IPS DF 6.9 (cell line): ENCODE data around the gene XPR1.

Source experiments
- DNase-seq: peaks from one replicate; pipeline ENCODE4 v3.0.0-alpha.2; 2013; ENCODE audit warnings: low read depth, low spot score
- H3K27ac ChIP-seq: one replicate; pipeline ENCODE4 v1.5.1; 2013; ENCODE audit warnings: low read length, control low read depth
- H3K27me3 ChIP-seq: 2 replicates; pipeline ENCODE4 v1.6.1; 2013; ENCODE audit warnings: mild to moderate bottlenecking, low read length; ENCODE audit not compliant: control insufficient read depth, insufficient read depth
- H3K36me3 ChIP-seq: 2 replicates; pipeline ENCODE4 v1.6.1; 2013; ENCODE audit warnings: low read length; ENCODE audit not compliant: control insufficient read depth, insufficient read depth
- H3K4me1 ChIP-seq: 2 replicates; pipeline ENCODE4 v1.6.1; 2013; ENCODE audit warnings: low read length; ENCODE audit not compliant: control insufficient read depth, insufficient read depth
- H3K4me3 ChIP-seq: 2 replicates; pipeline ENCODE4 v1.5.1; 2013; ENCODE audit warnings: mild to moderate bottlenecking, low read length
- H3K9me3 ChIP-seq: 2 replicates; pipeline ENCODE4 v1.6.1; 2013; ENCODE audit warnings: low read length, inconsistent platforms; ENCODE audit not compliant: control insufficient read depth, insufficient read depth
- WGBS: extraction: QIAGEN DNeasy Blood & Tissue Kit; methylation state at CpG from one replicate; pipeline ENCODE4 v1.1.7; 2013; ENCODE audit warnings: mixed read lengths, missing lambda C conversion rate; ENCODE audit not compliant: insufficient read length, insufficient coverage; 5-methylcytosine and 5-hydroxymethylcytosine counted together

The XPR1 gene

GRCh38 chr1:180888870-180889269 is 257.0 kb downstream of the XPR1 start:
- WGBS = no CpG with 5 or more reads among the region's 1 CpG
- Histone ChIP-seq H3K36me3 (no peaks in the 10 kb centered on the region), H3K9me3 (no peaks in the 10 kb centered on the region), H3K4me1 (no peaks in the 10 kb centered on the region), H3K27ac (no peak overlapping the region), H3K4me3 (no peak overlapping the region), H3K27me3 (no peaks in the 10 kb centered on the region)
- DNase-seq = no peak

GRCh38 chr1:180889325-180889724 is 257.5 kb downstream of the XPR1 start:
- H3K4me1 ChIP-seq = no peaks in the 10 kb centered on the region
- WGBS = no CpG with 5 or more reads among the region's 2 CpGs
- H3K36me3 ChIP-seq = no peaks in the 10 kb centered on the region
- no peak overlapping the region for H3K4me3 ChIP-seq
- H3K27ac ChIP-seq = no peak overlapping the region
- no peaks in the 10 kb centered on the region for H3K9me3 ChIP-seq
- no peaks in the 10 kb centered on the region for H3K27me3 ChIP-seq
- DNase-seq = no peak

GRCh38 chr1:180892272-180892671 is 260.4 kb downstream of the XPR1 start:
- no CpG with 5 or more reads among the region's 5 CpGs for WGBS
- Histone ChIP-seq H3K4me3 (no peak overlapping the region), H3K27me3 (no peaks in the 10 kb centered on the region), H3K9me3 (no peaks in the 10 kb centered on the region), H3K4me1 (no peaks in the 10 kb centered on the region), H3K36me3 (no peaks in the 10 kb centered on the region), H3K27ac (no peak overlapping the region)
- DNase-seq = no peak

GRCh38 chr1:180892675-180893074 is 260.9 kb downstream of the XPR1 start:
- no peaks in the 10 kb centered on the region for H3K9me3 ChIP-seq
- H3K36me3 ChIP-seq = no peaks in the 10 kb centered on the region
- H3K4me1 ChIP-seq = no peaks in the 10 kb centered on the region
- no peaks in the 10 kb centered on the region for H3K27me3 ChIP-seq
- no peak overlapping the region for H3K27ac ChIP-seq
- no peak overlapping the region for H3K4me3 ChIP-seq
- DNase-seq = no peak
- WGBS = no CpG with 5 or more reads among the region's 2 CpGs

GRCh38 chr1:180893614-180894013 is 261.8 kb downstream of the XPR1 start:
- DNase-seq = no peak
- Histone ChIP-seq H3K36me3 (no peaks in the 10 kb centered on the region), H3K27ac (no peak overlapping the region), H3K9me3 (no peaks in the 10 kb centered on the region), H3K4me3 (no peak overlapping the region), H3K27me3 (no peaks in the 10 kb centered on the region), H3K4me1 (no peaks in the 10 kb centered on the region)
- no CpG with 5 or more reads among the region's 3 CpGs for WGBS

GRCh38 chr1:180896161-180896560 is 264.3 kb downstream of the XPR1 start:
- no peak for DNase-seq
- no CpG with 5 or more reads among the region's 3 CpGs for WGBS
- Histone ChIP-seq H3K27me3 (no peaks in the 10 kb centered on the region), H3K4me3 (no peak overlapping the region), H3K4me1 (peaks cover 3% of the 10 kb centered on the region; the same call in 1 of the 2 replicates), H3K27ac (no peak overlapping the region), H3K36me3 (no peaks in the 10 kb centered on the region), H3K9me3 (no peaks in the 10 kb centered on the region)

- DNase-seq = no peak
- Histone ChIP-seq H3K36me3 (no peaks in the 10 kb centered on the region), H3K4me1 (peaks cover 3% of the 10 kb centered on the region; the same call in 1 of the 2 replicates), H3K4me3 (no peak overlapping the region), H3K9me3 (no peaks in the 10 kb centered on the region), H3K27ac (no peak overlapping the region), H3K27me3 (no peaks in the 10 kb centered on the region)
- WGBS = no CpG with 5 or more reads among the region's 5 CpGs
Measured at GRCh38 chr1:180898441-180899219, 266.8 kb downstream of the XPR1 start.

GRCh38 chr1:180899262-180899661 is 267.4 kb downstream of the XPR1 start:
- no peak for DNase-seq
- no peaks in the 10 kb centered on the region for H3K36me3 ChIP-seq
- no peak overlapping the region for H3K27ac ChIP-seq
- no CpG with 5 or more reads among the region's 7 CpGs for WGBS
- H3K4me1 ChIP-seq = peaks cover 3% of the 10 kb centered on the region; the same call in 1 of the 2 replicates
- H3K9me3 ChIP-seq = no peaks in the 10 kb centered on the region
- H3K27me3 ChIP-seq = no peaks in the 10 kb centered on the region
- H3K4me3 ChIP-seq = no peak overlapping the region

GRCh38 chr1:180901076-180901990 is 269.5 kb downstream of the XPR1 start:
- no peak overlapping the region for H3K4me3 ChIP-seq
- H3K27ac ChIP-seq = no peak overlapping the region
- no CpG with 5 or more reads among the region's 13 CpGs for WGBS
- no peaks in the 10 kb centered on the region for H3K9me3 ChIP-seq
- DNase-seq = no peak
- H3K4me1 ChIP-seq = peaks cover 3% of the 10 kb centered on the region; the same call in 1 of the 2 replicates
- no peaks in the 10 kb centered on the region for H3K27me3 ChIP-seq
- no peaks in the 10 kb centered on the region for H3K36me3 ChIP-seq

- Histone ChIP-seq H3K4me1 (peaks cover 3% of the 10 kb centered on the region; the same call in 1 of the 2 replicates), H3K27me3 (no peaks in the 10 kb centered on the region), H3K9me3 (no peaks in the 10 kb centered on the region), H3K36me3 (no peaks in the 10 kb centered on the region), H3K27ac (no peak overlapping the region), H3K4me3 (no peak overlapping the region)
- DNase-seq = no peak
- WGBS = no CpG with 5 or more reads among the region's 3 CpGs
Measured at GRCh38 chr1:180902541-180902940, 270.7 kb downstream of the XPR1 start.
